ENCODE data around the gene SLC34A3. TPM values are rescaled to one million over a fixed set of nuclear protein-coding genes. Genes with fewer than 3 reads are reported as not detected.

Gene SLC34A3
- total RNA-seq, 6 donors from 2014 or later = 0.10 to 0.17 TPM; not detected in 4

DNA sequence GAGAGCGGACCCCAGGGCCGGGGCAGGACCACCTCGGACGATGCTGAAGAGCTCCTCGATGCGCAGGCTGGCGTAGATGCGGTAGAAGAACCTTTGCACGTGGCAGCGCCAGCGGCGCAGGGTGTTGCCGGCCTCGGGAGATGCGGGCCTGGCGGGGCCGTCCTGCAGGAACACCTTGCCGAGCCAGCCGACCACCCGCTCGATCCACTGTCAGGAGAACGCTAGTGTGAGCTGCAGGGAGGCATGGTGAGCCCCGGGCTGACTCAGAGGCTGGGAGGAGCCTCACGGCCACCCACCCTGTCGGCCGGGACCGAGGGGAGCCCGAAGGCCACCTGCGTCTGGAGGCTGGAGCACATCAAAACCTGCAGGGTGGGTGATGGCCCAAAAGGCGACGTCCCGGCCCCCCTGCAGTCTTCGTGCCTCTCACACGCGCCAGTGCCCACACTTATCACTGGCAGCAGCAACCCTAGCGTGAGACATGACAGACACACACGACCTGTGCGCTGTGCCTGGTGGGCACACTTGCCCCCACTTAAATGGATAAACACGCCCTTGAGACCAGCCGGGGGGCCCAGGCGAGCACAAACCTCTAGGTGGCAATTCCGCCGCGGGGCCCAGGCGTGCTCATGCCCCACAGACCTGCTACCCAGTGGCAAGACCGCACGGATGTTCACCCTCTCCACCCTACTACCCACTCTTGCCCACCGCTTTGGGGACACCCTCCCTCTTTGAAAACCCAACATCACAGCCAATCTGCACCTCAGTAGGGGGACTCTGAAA, 45.6 kb upstream of the SLC34A3 start:
- no peak for TF ChIP-seq POLR2AphosphoS5 (IDR thresholded peaks at IDR 0.05)
- TF ChIP-seq EP300 (IDR thresholded peaks at IDR 0.05) = no peak
- no peak for TF ChIP-seq POLR2A (IDR thresholded peaks at IDR 0.05)
- TF ChIP-seq, protein P1, sequence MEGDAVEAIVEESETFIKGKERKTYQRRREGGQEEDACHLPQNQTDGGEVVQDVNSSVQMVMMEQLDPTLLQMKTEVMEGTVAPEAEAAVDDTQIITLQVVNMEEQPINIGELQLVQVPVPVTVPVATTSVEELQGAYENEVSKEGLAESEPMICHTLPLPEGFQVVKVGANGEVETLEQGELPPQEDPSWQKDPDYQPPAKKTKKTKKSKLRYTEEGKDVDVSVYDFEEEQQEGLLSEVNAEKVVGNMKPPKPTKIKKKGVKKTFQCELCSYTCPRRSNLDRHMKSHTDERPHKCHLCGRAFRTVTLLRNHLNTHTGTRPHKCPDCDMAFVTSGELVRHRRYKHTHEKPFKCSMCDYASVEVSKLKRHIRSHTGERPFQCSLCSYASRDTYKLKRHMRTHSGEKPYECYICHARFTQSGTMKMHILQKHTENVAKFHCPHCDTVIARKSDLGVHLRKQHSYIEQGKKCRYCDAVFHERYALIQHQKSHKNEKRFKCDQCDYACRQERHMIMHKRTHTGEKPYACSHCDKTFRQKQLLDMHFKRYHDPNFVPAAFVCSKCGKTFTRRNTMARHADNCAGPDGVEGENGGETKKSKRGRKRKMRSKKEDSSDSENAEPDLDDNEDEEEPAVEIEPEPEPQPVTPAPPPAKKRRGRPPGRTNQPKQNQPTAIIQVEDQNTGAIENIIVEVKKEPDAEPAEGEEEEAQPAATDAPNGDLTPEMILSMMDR (IDR thresholded peaks at IDR 0.05) = no peak
- no peak overlapping the region for H3K4me3 ChIP-seq
- H3K27ac ChIP-seq = no peak overlapping the region
- no peaks in the 10 kb centered on the region for H3K27me3 ChIP-seq
- WGBS, 2 donors = 96 to 97% methylated on average over 39 to 42 of the region's 48 CpGs
- DNase-seq (peak in 1 of 2 donors; percentile 82), ATAC-seq (ENCODE audit: low FRiP score in 2 of 2) (no peak)
- H3K9me3 ChIP-seq = no peaks in the 10 kb centered on the region
- peaks cover 28 to 77% (median 68%) of the 10 kb centered on the region in 4 donors for H3K36me3 ChIP-seq
- peaks cover 28 to 43% (median 29%) of the 10 kb centered on the region in 4 donors for H3K4me1 ChIP-seq

DNA sequence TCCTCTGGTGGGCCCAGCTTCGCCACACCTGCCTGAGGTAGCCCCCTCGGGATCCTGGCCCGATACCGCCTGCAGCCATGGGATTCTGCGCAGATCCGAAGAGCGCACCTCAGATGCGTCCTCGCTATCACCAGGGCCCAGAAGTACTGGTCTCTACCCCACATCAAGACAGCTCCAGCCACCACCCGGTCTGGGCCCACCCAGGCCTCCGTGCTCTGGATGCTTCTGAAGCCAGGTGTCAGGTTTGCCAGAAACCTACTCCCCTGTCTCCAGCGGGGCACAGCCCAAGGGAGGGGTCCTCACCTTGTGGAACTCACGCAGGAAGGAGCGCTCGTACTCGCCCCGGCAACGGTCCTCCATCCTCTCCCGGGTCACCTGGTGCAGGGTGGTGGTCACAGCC, 44.8 kb upstream of the SLC34A3 start:
- H3K4me1 ChIP-seq = peaks cover 35 to 51% (median 37%) of the 10 kb centered on the region in 4 donors
- WGBS, 2 donors = 97% methylated on average over 19 of the region's 19 CpGs; no CpG with 5 or more reads in 1 of the 2 donors
- no peak for TF ChIP-seq POLR2AphosphoS5 (IDR thresholded peaks at IDR 0.05)
- TF ChIP-seq, protein P1 (IDR thresholded peaks at IDR 0.05) = no peak
- no peak for TF ChIP-seq POLR2A (IDR thresholded peaks at IDR 0.05)
- no peak for TF ChIP-seq EP300 (IDR thresholded peaks at IDR 0.05)
- H3K9me3 ChIP-seq = no peaks in the 10 kb centered on the region
- peak overlapping the region in 1 of 4 donors; percentile 84 for H3K4me3 ChIP-seq
- H3K36me3 ChIP-seq = peaks cover 20 to 77% (median 66%) of the 10 kb centered on the region in 4 donors
- ATAC-seq (ENCODE audit: low FRiP score in 2 of 2) (no peak), DNase-seq (peak in 1 of 2 donors; percentile 71)
- no peak overlapping the region for H3K27ac ChIP-seq
- no peaks in the 10 kb centered on the region for H3K27me3 ChIP-seq

DNA sequence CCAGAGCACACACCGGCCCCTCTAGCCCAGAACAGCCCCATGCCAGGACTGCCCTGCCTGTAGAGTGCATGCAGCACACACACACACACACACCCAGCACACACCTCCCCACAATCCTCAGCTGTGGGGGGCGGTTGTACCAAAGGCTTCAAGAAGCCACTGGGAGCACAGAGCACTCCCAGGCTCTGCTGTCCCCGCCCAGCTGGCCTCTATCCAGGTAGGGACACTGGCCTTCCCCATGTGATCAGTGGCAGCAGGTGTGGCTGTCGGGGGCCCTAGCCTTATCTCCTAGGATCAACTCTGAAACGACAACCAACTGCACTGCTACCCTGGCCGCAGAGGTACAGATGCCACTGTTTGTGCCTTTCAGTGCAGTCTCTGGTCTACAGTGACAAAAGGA, 44.3 kb upstream of the SLC34A3 start:
- H3K27ac ChIP-seq = no peak overlapping the region
- H3K27me3 ChIP-seq = no peaks in the 10 kb centered on the region
- DNase-seq (no peak), ATAC-seq (ENCODE audit: low FRiP score in 2 of 2) (no peak)
- peaks cover 20 to 77% (median 63%) of the 10 kb centered on the region in 4 donors for H3K36me3 ChIP-seq
- H3K9me3 ChIP-seq = no peaks in the 10 kb centered on the region
- whole genome bisulfite sequencing, 2 donors = 84 to 93% methylated on average over 2 to 5 of the region's 6 CpGs
- no peak for TF ChIP-seq POLR2A (IDR thresholded peaks at IDR 0.05)
- H3K4me1 ChIP-seq = peaks cover 35 to 51% (median 37%) of the 10 kb centered on the region in 4 donors
- peak overlapping the region in 1 of 4 donors; percentile 84 for H3K4me3 ChIP-seq

DNA sequence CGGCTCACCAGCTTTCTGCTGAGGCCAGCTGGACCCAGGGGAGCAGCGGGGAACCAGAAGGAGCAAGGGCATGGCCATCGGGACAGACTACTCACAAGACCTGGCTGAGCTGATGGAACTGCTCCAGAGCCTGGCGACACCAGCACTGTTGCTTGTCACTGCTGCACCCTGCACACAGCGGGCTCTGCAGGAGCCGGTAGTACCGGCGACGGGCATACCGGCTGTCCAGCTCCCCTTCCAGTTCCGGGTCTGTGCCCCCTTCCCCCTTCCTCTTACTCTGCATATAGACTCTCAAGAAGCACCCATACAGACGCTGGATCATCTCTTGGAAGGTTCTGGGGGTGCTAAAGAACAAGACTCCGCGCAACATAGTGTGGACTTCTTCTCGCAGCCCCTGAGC, 43.3 kb upstream of the SLC34A3 start:
- peak in 1 of 2 donors; percentile 55 for DNase-seq
- Histone ChIP-seq H3K9me3 (no peaks in the 10 kb centered on the region), H3K4me3 (peak overlapping the region; percentile 76 to 100 (median 86)), H3K27ac (peak overlapping the region in 1 of 4 donors; percentile 95), H3K36me3 (peaks cover 20 to 77% (median 57%) of the 10 kb centered on the region in 4 donors), H3K4me1 (peaks cover 35 to 51% (median 37%) of the 10 kb centered on the region in 4 donors), H3K27me3 (no peaks in the 10 kb centered on the region)
- TF ChIP-seq, protein P1 (IDR thresholded peaks at IDR 0.05) = no peak
- TF ChIP-seq POLR2AphosphoS5 (IDR thresholded peaks at IDR 0.05) = no peak
- no peak for TF ChIP-seq EP300 (IDR thresholded peaks at IDR 0.05)
- no peak for TF ChIP-seq POLR2A (IDR thresholded peaks at IDR 0.05)
- 84 to 88% methylated on average over 12 to 15 of the region's 15 CpGs for WGBS, 2 donors
- no peak for ATAC-seq (ENCODE audit: low FRiP score in 2 of 2)

DNA sequence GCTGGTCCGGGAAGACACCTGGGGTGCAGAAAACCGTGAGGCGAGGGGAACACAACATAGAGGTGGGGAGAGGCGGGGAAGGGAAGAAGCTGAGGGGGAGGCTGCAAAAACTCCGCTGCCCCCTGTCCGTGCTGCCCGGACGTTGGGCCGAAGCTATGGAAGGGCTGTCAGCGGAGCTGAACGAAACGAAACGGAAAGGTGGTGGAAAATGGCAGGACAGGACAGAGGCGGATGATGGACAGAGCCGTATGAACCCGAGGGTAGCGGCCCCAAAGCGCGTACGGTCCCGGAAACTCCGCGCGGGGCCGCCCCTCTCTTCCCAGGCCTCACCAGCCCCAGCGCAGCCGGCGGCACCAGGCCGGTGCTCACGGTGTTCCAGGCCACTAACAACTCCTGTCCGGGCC, 42.6 kb upstream of the SLC34A3 start:
- Histone ChIP-seq H3K36me3 (peaks cover 15 to 73% (median 50%) of the 10 kb centered on the region in 4 donors), H3K9me3 (no peaks in the 10 kb centered on the region), H3K4me1 (peaks cover 35 to 51% (median 37%) of the 10 kb centered on the region in 4 donors), H3K27me3 (no peaks in the 10 kb centered on the region), H3K27ac (peak overlapping the region; percentile 90 to 96 (median 94)), H3K4me3 (peak overlapping the region; percentile 76 to 100 (median 86))
- ATAC-seq (ENCODE audit: low FRiP score in 2 of 2) (peak in 1 of 2 donors; percentile 15), DNase-seq (no peak)
- TF ChIP-seq, protein P1 (IDR thresholded peaks at IDR 0.05) = no peak
- TF ChIP-seq POLR2A (IDR thresholded peaks at IDR 0.05) = no peak
- TF ChIP-seq POLR2AphosphoS5 (IDR thresholded peaks at IDR 0.05) = no peak
- TF ChIP-seq EP300 (IDR thresholded peaks at IDR 0.05) = no peak
- WGBS, 2 donors = 0 to 1% methylated on average over 11 to 31 of the region's 31 CpGs
